D721Med (cell line): ENCODE data around the gene FES.
"Not testable (repeated sequence)": the region's sequence is repeated elsewhere in the genome, so short reads cannot be mapped to it uniquely, and the experiment has no call there.

Source experiments
- DNase-seq: peaks from one replicate; pipeline ENCODE4 v3.0.0; 2011; ENCODE audit warnings: low spot score; ENCODE audit not compliant: insufficient read length
- FAIRE-seq: peaks from 2 replicates; lab custom pipeline; 2011; peaks lifted over from hg19 to GRCh38; lab: Jason Lieb, UNC
- TF ChIP-seq, protein P1 (sequence below): IDR thresholded peaks from 2 replicates; pipeline ENCODE4 v1.5.1; 2012; ENCODE audit warnings: mild to moderate bottlenecking, control low read depth; ENCODE audit not compliant: insufficient read depth; ENCODE audit errors: missing control alignments

FES gene

DNA sequence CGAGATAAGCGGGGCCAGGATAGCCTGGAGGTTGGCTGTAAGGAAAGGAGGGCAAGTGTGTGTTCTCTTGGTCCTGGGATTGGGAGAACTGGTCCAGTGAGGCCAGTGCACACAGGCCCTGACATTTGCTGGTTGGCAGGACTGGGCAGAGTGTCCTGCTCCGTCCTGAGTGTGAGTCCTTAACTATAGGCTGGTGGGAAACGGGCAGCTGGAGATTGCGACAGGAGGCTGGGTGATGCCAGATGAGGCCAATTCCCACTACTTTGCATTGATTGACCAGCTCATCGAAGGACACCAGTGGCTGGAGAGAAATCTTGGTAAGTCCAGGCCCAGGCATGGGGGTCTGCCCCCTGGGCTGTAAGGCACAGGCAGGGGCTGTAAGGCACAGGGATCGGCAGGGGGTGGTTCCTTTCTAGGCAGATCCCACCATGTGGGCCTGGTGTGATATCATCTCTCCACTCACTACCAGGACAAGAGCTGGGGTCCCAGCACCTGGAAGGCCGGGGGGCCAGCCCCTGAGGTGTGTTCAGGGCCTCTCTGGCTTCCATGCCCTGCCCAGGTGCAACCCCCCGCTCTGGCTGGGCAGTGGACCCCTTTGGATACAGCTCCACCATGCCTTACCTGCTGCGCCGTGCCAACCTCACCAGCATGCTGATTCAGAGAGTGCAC is 22.0 kb downstream of the FES start:
- TF ChIP-seq, protein P1, sequence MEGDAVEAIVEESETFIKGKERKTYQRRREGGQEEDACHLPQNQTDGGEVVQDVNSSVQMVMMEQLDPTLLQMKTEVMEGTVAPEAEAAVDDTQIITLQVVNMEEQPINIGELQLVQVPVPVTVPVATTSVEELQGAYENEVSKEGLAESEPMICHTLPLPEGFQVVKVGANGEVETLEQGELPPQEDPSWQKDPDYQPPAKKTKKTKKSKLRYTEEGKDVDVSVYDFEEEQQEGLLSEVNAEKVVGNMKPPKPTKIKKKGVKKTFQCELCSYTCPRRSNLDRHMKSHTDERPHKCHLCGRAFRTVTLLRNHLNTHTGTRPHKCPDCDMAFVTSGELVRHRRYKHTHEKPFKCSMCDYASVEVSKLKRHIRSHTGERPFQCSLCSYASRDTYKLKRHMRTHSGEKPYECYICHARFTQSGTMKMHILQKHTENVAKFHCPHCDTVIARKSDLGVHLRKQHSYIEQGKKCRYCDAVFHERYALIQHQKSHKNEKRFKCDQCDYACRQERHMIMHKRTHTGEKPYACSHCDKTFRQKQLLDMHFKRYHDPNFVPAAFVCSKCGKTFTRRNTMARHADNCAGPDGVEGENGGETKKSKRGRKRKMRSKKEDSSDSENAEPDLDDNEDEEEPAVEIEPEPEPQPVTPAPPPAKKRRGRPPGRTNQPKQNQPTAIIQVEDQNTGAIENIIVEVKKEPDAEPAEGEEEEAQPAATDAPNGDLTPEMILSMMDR, result no peak
- FAIRE-seq (no peak), DNase-seq (no peak)

DNA sequence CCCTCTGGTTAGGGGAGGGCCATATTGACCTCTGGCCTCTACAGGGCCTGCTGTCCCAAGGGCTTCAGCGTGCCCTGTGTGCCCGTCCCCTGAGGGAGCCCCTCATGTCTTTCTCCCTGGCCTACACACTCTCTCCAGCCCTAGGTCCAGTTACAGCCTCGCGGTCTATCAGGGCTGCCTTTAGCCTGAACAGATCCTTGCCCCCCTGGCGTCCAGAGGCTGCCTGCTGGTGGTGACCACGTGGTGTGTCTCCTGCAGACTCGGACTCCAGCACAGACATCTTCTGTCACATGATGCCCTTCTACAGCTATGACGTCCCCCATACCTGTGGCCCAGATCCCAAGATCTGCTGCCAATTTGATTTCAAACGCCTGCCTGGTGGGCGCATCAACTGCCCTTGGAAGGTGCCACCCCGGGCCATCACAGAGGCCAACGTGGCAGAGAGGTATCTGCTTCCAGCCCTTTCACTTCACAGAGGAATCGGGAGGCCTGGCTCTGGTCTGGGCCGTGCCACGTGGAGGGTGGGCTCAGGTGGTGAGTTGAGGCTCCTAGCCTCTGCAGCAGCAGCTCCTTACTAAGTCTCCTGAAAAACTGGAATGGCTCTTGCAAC is 22.9 kb downstream of the FES start:
- DNase-seq (no peak), FAIRE-seq (no peak)
- TF ChIP-seq, protein P1, result no peak

- FAIRE-seq, result no peak
- DNase-seq, result no peak
- TF ChIP-seq, protein P1, result no peak
Measured at GRCh38 chr15:90907838-90908507, 23.7 kb downstream of the FES start.

DNA sequence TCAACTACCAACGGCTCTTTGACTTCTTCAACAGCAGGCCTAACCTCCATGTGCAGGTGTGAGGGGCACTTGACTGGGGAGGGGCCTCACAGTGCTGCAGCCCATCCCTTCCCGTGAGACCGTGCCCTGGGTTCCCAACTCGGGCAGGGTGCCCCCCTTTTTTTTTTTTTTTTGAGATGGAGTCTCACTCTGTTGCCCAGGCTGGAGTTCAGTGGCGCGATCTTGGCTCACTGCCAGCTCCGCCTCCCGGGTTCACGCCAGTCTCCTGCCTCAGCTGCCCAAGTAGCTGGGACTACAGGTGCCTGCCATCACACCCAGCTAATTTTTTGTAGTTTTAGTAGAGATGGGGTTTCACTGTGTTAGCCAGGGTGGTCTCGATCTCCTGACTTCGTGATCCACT is 25.1 kb downstream of the FES start:
- FAIRE-seq, DNase-seq: not testable (repeated sequence)

GRCh38 chr15:90909976-90910375 is 25.7 kb downstream of the FES start:
- FAIRE-seq (no peak), DNase-seq (no peak)
- TF ChIP-seq, protein P1, result no peak

DNA sequence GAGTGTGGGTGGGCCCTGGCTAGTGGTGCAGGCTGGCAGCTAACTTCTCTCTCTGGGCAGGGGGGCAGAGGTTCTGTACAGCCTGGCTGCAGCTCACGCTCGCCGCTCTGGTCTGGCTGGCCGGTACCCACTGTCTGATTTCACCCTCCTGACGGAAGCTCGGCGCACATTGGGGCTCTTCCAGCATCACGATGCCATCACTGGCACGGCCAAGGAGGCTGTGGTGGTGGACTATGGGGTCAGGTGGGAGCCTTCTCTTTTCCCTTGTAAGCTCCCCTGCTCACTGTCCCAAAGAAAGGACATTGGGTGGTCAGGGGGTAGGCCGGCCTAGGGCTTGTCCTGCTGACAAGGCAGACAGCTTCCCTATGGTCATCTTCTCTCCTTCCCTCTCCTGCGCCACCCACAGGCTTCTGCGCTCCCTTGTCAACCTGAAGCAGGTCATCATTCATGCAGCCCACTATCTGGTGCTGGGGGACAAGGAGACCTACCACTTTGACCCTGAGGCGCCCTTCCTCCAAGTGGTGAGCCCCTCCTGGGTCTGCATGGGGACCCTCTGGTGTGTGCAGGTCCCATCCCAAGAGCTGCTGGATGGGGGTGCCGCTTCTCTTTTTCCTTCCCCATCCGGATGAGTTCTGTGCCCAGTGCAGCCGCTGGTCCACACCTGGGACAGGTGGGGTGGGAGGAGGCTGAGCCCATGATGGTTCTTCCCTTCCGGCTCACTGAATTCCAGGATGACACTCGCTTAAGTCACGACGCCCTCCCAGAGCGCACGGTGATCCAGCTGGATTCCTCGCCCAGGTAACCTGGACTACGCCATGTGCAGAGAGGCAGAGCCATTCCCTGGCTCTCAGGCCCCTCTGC is 26.4 kb downstream of the FES start:
- DNase-seq (no peak), FAIRE-seq (no peak)
- TF ChIP-seq, protein P1, result no peak

GRCh38 chr15:90911302-90911623 is 27.0 kb downstream of the FES start:
- TF ChIP-seq, protein P1, result no peak
- no peak for FAIRE-seq

More at GRCh38 chr15:90911302-90911623, 27.0 kb downstream of the FES start:
- DNase-seq, result no peak
